ENCODE measurements around the gene AAK1.
"Not testable (repeated sequence)": the region's sequence is repeated elsewhere in the genome, so short reads cannot be mapped to it uniquely, and the experiment has no call there.

Gene AAK1

DNA sequence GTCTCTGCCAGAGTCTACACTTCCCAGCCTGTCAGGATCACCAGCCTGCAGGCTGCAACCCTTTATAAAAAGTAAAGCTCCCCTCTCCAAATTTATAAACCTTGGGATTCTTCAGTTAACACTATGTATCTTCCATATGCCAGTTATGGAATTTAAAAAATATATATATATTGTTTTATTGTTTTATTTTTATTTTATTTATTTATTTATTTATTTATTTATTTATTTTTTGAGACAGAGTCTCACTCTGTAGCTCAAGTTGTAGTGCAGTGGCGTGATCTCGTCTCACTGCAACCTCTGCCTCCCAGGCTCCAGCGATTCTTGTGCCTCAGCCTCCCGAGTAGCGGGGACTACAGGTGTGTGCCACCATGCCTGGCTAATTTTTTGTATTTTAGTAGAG, 3.7 kb upstream of the AAK1 start:
- not testable (repeated sequence) for H3K27me3 ChIP-seq (ENCODE audit: control insufficient read depth, insufficient read depth, low read length); H3K4me1 ChIP-seq (ENCODE audit: control insufficient read depth, insufficient read depth, low read length); H3K4me3 ChIP-seq (ENCODE audit: low read length); H3K36me3 ChIP-seq (ENCODE audit: control insufficient read depth, insufficient read depth, low read length); H3K9ac ChIP-seq (ENCODE audit: low read length); H3K27ac ChIP-seq (ENCODE audit: low read depth, low read length)

DNA sequence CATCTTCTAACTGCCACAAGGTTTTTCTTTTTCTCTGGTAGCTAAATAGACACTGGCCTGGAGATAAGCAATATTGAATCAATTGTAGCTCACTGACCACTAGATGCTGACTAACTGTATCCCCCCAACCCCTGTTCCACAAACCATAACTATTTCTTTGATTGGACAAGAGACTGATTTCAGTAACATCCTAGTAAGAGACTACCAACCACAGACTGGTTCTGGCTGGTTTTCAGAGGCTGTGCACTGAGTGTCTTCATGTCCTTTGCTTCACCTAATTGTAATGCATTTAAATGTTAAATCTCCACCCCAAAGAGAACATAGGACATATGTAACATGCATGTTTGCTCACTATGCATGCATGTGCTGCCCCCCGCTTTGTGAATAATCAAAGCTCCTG, 3.2 kb upstream of the AAK1 start:
- peaks cover 5% of the 10 kb centered on the region for H3K4me1 ChIP-seq (ENCODE audit: control insufficient read depth, insufficient read depth, low read length)
- no peaks in the 10 kb centered on the region for H3K36me3 ChIP-seq (ENCODE audit: control insufficient read depth, insufficient read depth, low read length)
- no peak overlapping the region for H3K9ac ChIP-seq (ENCODE audit: low read length)
- H3K4me3 ChIP-seq (ENCODE audit: low read length) = no peak overlapping the region
- no peak overlapping the region for H3K27ac ChIP-seq (ENCODE audit: low read depth, low read length)
- H3K27me3 ChIP-seq (ENCODE audit: control insufficient read depth, insufficient read depth, low read length) = no peaks in the 10 kb centered on the region

DNA sequence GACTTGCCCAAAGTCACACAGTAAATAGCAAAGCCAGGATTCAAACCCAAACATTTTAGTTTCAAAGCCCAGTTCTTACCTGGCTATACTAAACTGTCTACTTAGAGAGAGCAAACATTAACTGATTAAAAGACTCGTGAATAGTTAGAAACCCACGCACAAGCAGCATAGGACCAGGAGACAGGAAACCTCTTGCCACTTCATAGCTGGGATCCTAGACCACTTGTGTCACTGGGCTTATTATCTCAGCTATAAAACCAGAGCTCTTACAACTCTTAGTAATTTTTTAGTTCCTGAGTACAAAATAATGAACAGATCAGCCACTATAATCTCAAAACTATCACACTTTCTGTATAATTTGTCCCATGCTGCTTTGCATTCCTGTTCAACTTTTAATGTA, 2.4 kb upstream of the AAK1 start:
- no peak overlapping the region for H3K27ac ChIP-seq (ENCODE audit: low read depth, low read length)

DNA sequence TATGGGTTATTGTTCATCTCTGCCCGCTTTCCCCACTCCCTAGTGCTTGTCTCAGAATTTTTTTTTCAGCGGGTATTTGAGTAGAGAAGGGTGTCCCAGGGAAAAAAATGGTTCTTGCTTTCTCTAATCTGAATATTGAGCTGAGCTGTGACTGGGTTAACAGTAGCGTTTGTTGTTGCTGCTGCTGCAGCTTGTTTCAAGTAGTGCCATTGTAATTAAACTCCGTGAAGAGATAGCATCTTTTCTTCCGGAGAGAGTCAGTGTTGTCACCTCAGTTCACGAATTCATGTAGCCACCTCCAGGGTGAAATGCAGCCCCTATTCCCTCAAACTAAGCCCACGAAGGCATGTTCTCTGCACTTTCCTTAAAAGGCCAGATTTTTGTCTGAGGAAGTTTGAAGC, 1.5 kb upstream of the AAK1 start:
- Histone ChIP-seq H3K4me1 (ENCODE audit: control insufficient read depth, insufficient read depth, low read length) (peaks cover 9% of the 10 kb centered on the region), H3K36me3 (ENCODE audit: control insufficient read depth, insufficient read depth, low read length) (no peaks in the 10 kb centered on the region), H3K4me3 (ENCODE audit: low read length) (peak overlapping the region; percentile 86), H3K27ac (ENCODE audit: low read depth, low read length) (peak overlapping the region; percentile 97), H3K9ac (ENCODE audit: low read length) (no peak overlapping the region), H3K27me3 (ENCODE audit: control insufficient read depth, insufficient read depth, low read length) (no peaks in the 10 kb centered on the region)

More for the DNA sequence above, 2.4 kb upstream of the AAK1 start:
- no peaks in the 10 kb centered on the region for H3K36me3 ChIP-seq (ENCODE audit: control insufficient read depth, insufficient read depth, low read length)
- H3K9ac ChIP-seq (ENCODE audit: low read length) = no peak overlapping the region
- H3K27me3 ChIP-seq (ENCODE audit: control insufficient read depth, insufficient read depth, low read length) = no peaks in the 10 kb centered on the region
- H3K4me1 ChIP-seq (ENCODE audit: control insufficient read depth, insufficient read depth, low read length) = peaks cover 9% of the 10 kb centered on the region
- H3K4me3 ChIP-seq (ENCODE audit: low read length) = no peak overlapping the region

DNA sequence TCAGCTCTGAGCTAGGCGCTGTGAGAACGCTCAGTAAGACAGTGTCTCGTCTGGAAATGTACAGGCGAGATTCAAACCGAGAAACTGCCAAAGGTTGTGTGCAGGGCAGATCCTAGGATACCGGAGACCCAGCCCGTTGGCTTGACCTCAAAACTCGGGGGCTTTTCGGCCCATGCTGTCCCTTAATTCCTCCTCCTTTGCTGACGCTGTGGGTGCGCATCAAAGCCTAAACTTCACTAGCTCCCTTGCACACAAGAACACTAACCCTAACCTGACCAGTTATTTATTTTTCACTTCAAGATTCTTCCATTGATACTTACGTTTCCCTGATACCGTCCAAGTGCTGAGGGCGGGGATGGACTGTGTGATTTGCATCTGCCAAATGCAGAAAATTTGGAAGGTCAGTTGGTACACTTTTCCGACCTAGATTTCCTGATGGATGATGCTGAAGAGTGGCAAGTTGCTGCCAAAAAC, 1.0 kb upstream of the AAK1 start:
- Histone ChIP-seq H3K4me1 (ENCODE audit: control insufficient read depth, insufficient read depth, low read length) (peaks cover 12% of the 10 kb centered on the region), H3K27me3 (ENCODE audit: control insufficient read depth, insufficient read depth, low read length) (no peaks in the 10 kb centered on the region), H3K27ac (ENCODE audit: low read depth, low read length) (peak overlapping the region; percentile 97), H3K9ac (ENCODE audit: low read length) (peak overlapping the region; percentile 59), H3K36me3 (ENCODE audit: control insufficient read depth, insufficient read depth, low read length) (no peaks in the 10 kb centered on the region), H3K4me3 (ENCODE audit: low read length) (peak overlapping the region; percentile 86)

DNA sequence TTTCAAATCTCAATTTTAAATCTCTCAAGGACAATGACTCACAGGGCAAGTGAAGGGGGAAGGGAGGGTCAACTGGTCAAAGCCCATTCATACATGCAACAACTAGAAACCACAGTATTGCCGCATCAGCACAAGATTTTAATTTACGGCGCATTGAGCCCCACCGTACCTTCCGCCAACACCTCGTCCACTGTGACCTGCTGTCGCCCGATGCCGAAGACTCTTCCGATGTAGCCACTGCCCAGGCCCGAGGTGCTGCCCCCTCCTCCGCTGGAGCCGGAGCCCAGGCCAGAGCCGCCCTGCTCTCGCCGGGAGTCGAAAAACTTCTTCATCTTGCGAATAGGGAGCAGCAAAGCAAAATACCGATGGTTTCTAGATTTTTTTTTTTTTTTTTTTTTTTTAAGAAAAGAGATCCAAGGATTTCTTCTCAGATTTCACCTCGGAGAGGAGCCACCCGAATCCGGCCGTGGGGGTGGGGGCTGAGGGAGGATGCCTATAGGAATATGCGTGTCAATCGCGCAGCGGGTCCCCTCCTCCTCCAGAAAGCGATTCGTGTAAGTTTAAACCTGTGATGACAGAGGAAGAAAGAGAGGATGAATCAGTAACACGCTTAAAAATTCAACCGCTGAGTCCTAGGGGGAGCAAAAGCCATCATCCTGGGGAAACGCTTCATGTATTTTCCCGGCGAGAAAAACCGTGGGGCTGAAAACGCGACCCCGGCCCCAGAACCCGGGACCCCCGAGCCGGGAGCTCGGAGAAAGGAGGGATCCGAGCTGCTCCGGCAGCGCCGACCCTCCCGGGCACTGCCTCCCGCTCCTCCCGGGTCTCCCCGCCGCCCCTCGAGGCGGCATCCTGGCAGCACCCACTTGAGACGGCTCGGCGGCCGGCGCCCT, 584 bp downstream of the AAK1 start:
- Histone ChIP-seq H3K4me3 (ENCODE audit: low read length) (peak overlapping the region; percentile 86), H3K27me3 (ENCODE audit: control insufficient read depth, insufficient read depth, low read length) (no peaks in the 10 kb centered on the region), H3K27ac (ENCODE audit: low read depth, low read length) (peak overlapping the region; percentile 97), H3K36me3 (ENCODE audit: control insufficient read depth, insufficient read depth, low read length) (no peaks in the 10 kb centered on the region), H3K4me1 (ENCODE audit: control insufficient read depth, insufficient read depth, low read length) (peaks cover 12% of the 10 kb centered on the region), H3K9ac (ENCODE audit: low read length) (peak overlapping the region; percentile 66)

DNA sequence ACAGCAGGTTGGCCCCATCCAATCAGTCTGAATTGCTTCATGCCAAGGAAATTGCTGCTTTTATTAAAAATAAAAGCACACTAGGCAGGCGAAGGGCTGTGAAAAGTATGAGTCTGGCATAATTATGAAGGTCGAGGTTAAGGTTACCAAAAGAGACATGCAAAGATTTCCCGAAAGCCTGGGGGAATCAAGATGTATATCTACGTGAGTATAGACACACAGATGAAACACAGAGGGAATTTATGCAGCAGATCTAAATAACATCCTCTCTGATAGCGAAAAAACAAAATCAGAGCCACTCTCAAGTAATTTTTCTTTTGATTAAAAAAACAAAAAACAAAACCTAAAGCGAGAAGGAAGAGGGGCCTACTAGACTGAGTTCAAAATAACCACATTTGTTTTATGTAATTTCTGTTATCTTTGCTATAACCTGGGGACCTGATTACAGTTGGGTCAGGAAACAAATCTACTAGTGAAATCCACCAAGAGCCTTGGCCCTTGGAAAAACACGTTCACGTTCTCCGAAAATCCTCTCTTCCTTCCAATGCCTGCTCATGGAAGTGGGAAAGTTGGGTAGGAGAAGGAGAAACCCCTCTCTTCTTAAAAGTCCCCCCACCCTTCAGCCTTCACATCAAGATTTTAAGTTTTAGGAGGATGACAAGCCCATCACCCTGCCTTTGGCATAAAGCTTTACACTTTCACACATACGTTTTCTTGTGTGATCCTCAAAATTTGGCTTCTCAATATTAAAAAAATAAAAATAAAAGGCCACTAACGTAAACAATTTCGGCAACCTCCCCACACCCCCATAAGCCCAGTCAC, 1.4 kb downstream of the AAK1 start:
- Histone ChIP-seq H3K9ac (ENCODE audit: low read length) (no peak overlapping the region), H3K4me3 (ENCODE audit: low read length) (peak overlapping the region; percentile 86), H3K27ac (ENCODE audit: low read depth, low read length) (no peak overlapping the region), H3K36me3 (ENCODE audit: control insufficient read depth, insufficient read depth, low read length) (no peaks in the 10 kb centered on the region), H3K27me3 (ENCODE audit: control insufficient read depth, insufficient read depth, low read length) (no peaks in the 10 kb centered on the region), H3K4me1 (ENCODE audit: control insufficient read depth, insufficient read depth, low read length) (peaks cover 12% of the 10 kb centered on the region)

DNA sequence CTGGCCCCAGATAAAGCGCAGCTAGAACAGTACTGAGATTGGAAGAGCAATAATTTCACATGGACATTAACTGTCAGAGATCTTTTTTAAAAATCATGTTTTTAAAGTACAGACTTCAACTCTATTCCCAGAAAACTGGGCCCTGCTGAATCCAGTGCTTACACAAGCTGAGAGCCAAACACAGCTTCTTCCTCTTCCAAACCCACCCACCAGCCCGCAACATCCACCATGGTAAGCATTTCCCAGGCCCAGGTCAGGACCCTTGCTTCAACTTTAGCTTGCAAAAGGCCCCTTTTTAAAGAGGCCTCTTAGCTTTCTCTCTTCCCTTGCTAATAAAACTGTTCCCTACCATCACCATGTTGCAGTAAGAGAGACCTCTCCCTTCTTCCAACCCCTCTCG, 2.1 kb downstream of the AAK1 start:
- Histone ChIP-seq H3K4me3 (ENCODE audit: low read length) (peak overlapping the region; percentile 86), H3K27ac (ENCODE audit: low read depth, low read length) (no peak overlapping the region), H3K4me1 (ENCODE audit: control insufficient read depth, insufficient read depth, low read length) (peaks cover 12% of the 10 kb centered on the region), H3K9ac (ENCODE audit: low read length) (no peak overlapping the region), H3K36me3 (ENCODE audit: control insufficient read depth, insufficient read depth, low read length) (no peaks in the 10 kb centered on the region), H3K27me3 (ENCODE audit: control insufficient read depth, insufficient read depth, low read length) (no peaks in the 10 kb centered on the region)

DNA sequence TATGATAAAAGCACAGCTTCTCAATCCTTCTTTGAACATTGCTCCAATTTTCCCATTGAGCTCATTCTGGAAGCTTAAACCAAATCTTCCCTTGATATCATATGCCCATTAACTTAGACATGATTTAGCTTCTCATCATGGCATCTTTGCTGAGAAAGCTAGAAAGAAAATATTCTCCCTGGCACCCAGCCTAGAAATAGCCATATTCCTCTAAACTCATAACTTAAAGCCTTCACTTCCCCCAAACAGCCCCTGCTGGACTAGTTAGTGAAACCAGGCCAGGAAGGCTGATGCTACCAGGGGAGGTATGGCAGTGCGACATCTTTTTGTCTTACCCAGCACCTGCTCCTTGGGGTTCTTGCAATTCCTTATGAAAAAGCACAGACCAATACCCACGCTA, 4.3 kb downstream of the AAK1 start:
- no peak overlapping the region for H3K4me3 ChIP-seq (ENCODE audit: low read length)
- H3K4me1 ChIP-seq (ENCODE audit: control insufficient read depth, insufficient read depth, low read length) = peaks cover 7% of the 10 kb centered on the region

DNA sequence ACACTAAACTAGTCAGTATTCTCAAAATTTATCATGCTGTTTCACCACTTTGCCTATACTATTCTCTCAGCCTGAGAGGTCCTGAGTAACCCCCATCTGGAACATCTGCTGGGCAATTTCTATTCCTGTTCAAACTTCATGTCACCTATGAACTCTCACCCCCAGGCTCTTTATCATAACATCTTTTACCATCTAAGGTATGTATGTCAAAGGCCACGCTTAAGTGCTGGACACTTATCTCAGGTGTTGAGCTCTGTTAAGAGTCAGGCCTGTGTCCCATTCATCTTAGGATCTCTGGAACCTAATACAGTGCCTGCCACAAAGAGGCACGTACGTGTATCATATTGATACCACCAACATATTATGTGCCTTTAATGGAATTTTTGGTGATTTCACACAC, 4.9 kb downstream of the AAK1 start:
- no peaks in the 10 kb centered on the region for H3K36me3 ChIP-seq (ENCODE audit: control insufficient read depth, insufficient read depth, low read length)
- no peaks in the 10 kb centered on the region for H3K27me3 ChIP-seq (ENCODE audit: control insufficient read depth, insufficient read depth, low read length)
- no peak overlapping the region for H3K9ac ChIP-seq (ENCODE audit: low read length)
- peaks cover 7% of the 10 kb centered on the region for H3K4me1 ChIP-seq (ENCODE audit: control insufficient read depth, insufficient read depth, low read length)
- H3K4me3 ChIP-seq (ENCODE audit: low read length) = no peak overlapping the region
- no peak overlapping the region for H3K27ac ChIP-seq (ENCODE audit: low read depth, low read length)

More for the DNA sequence above, 4.3 kb downstream of the AAK1 start:
- Histone ChIP-seq H3K36me3 (ENCODE audit: control insufficient read depth, insufficient read depth, low read length) (no peaks in the 10 kb centered on the region), H3K27ac (ENCODE audit: low read depth, low read length) (no peak overlapping the region), H3K9ac (ENCODE audit: low read length) (no peak overlapping the region), H3K27me3 (ENCODE audit: control insufficient read depth, insufficient read depth, low read length) (no peaks in the 10 kb centered on the region)

DNA sequence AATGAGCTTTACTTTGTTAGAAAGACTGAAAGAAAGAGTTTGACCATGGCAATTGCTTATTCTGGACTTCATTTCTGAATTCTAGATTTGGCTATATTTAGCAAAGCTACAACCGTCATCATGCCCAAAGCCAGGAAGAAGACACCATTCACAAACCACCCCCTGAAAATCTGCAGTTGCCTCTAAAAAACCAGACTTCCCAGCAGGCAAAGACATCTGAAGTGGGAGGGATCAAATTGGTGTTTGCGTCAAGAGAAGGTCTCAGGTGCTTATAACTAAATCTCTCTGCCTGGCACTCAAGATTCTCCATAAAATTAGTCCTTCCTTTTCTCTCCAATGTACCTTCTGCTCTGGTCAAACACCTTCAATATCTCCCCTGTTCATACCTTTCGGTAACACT, 5.6 kb downstream of the AAK1 start:
- H3K27me3 ChIP-seq (ENCODE audit: control insufficient read depth, insufficient read depth, low read length) = no peaks in the 10 kb centered on the region
- no peak overlapping the region for H3K27ac ChIP-seq (ENCODE audit: low read depth, low read length)
- no peak overlapping the region for H3K9ac ChIP-seq (ENCODE audit: low read length)
- no peaks in the 10 kb centered on the region for H3K36me3 ChIP-seq (ENCODE audit: control insufficient read depth, insufficient read depth, low read length)
- H3K4me3 ChIP-seq (ENCODE audit: low read length) = no peak overlapping the region
- peaks cover 7% of the 10 kb centered on the region for H3K4me1 ChIP-seq (ENCODE audit: control insufficient read depth, insufficient read depth, low read length)

DNA sequence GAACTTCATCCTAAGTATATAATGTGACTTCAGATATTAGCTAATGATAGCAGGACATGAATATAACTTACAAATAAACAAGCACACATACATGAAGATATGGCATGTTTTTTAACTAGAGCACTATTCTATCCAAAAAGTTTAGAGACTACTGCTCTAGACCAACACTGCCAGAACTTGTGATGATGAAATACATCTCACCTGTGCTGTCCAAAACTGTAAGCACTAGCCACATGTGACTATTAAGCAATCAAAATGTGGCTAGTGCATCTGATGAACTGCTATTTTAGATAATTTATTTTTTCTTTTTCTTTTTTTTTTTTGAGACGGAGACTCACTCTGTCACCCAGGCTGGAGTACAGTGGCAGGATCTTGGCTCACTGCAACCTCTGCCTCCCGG, 7.1 kb downstream of the AAK1 start:
- Histone ChIP-seq H3K27me3 (ENCODE audit: control insufficient read depth, insufficient read depth, low read length) (no peaks in the 10 kb centered on the region), H3K36me3 (ENCODE audit: control insufficient read depth, insufficient read depth, low read length) (no peaks in the 10 kb centered on the region), H3K27ac (ENCODE audit: low read depth, low read length) (no peak overlapping the region), H3K4me3 (ENCODE audit: low read length) (no peak overlapping the region), H3K9ac (ENCODE audit: low read length) (no peak overlapping the region), H3K4me1 (ENCODE audit: control insufficient read depth, insufficient read depth, low read length) (peaks cover 7% of the 10 kb centered on the region)

Data from rectal smooth muscle tissue (tissue), 1 donor.